ELR (cell line): ENCODE measurements around the gene ELN.

ENCODE experiments used
- DNase-seq: peaks from one replicate; pipeline ENCODE4 v3.0.0-alpha.2; 2015; ENCODE audit warnings: low read depth

Gene ELN

DNA sequence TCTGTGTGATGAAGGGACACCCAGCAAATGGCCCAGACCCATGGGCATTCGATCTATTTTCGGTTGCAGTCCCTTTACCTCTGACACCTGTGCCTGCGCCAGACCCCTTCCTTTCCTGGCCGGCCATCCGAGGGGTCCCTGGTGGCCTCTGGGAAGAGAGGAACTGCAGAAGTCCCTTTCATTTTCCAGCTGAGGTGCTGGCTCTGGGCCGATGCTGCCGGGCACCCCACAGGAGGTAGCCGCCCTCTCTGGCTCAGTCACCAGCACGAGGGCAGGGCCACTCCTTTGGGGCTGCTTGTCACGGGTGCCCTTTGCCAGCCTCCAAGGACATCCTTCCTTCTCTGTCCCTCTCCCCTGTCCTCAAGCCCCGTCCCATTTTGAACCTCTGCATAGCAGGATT is 4.2 kb upstream of the ELN start:
- no peak for DNase-seq

DNA sequence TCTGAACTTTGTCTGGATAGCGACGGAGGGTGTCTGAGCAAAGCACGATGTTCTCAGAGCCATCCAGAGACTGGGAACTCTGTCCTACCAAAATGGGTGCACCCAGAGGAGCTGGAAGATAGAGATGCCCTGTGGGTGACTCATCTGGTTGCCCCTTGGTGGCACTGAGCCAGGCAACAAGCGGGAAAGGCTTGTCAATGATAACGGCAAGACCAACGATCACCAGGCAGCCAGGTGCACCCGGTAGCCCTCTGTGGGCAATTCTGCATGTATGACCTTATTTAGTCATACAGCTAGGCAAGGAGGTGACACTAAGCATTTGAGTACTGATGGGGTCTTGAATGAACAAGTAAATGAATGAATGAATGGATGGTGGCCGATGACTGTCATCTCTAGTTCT is 2.8 kb upstream of the ELN start:
- DNase-seq = no peak

- no peak for DNase-seq
Observed at GRCh38 chr7:74025730-74026129, 2.2 kb upstream of the ELN start.

- DNase-seq = no peak
Observed at GRCh38 chr7:74026406-74026902, 1.5 kb upstream of the ELN start.

DNA sequence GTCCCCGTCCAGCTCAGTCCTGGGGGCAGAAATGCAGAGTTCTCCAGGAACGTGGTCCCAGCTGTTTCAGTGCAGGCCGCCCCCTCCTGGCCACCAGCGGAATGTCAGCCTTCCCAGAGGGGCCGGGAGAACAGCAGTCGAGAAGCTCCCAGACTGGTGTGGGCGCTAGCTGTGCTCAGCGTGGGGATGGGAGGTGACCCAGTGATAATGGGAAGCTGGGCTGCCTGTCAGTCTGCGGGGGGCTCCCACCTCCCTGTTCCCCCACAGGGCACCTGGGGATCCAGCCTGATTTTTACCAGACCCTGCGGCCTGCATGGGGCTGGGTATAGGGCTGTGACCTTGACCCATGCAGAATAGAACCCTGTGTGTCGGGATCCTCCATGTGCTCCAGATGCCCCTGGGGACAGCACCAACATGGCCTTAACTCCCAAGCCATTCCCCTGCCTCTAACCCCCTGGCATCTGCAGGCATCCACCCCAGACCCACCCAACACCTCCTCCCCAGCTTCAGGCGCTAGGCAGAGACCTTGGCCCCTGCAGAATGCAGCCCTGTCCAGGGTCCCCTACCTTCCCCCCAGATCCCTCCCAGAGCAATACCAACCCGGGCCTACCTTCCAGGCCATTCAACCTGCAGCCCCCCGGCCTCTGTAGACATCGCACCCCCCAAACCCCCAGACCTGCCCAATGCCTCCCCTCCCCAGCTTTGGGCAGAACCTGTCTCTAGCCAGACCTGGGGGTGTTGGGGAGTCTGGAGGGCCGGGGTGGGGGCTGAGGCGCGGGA is 880 bp upstream of the ELN start:
- DNase-seq = peak; percentile 62

- DNase-seq = no peak
Observed at GRCh38 chr7:74028321-74028838, 407 bp downstream of the ELN start.

GRCh38 chr7:74029089-74029785 is 1.3 kb downstream of the ELN start:
- no peak for DNase-seq

GRCh38 chr7:74029991-74030415 is 2.0 kb downstream of the ELN start:
- DNase-seq = no peak

- DNase-seq = no peak
Observed at GRCh38 chr7:74030861-74031260, 2.9 kb downstream of the ELN start.

- DNase-seq = no peak
Observed at GRCh38 chr7:74031403-74032190, 3.6 kb downstream of the ELN start.

DNA sequence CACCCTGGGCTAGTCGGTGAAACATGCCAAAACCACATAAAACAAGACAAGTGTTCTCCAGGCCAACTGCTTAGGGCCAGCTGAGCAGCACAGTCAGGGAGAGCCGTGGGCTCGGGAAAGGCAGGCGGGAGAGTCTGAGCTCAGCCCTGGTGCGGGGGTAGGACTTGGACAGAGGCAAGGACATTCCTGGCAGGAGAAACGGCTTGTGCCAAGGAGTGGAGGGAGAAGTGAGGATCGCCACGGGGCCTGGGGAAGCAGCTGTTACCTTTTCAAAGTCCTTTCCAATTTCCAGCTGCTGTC is 4.2 kb downstream of the ELN start:
- DNase-seq = no peak

DNA sequence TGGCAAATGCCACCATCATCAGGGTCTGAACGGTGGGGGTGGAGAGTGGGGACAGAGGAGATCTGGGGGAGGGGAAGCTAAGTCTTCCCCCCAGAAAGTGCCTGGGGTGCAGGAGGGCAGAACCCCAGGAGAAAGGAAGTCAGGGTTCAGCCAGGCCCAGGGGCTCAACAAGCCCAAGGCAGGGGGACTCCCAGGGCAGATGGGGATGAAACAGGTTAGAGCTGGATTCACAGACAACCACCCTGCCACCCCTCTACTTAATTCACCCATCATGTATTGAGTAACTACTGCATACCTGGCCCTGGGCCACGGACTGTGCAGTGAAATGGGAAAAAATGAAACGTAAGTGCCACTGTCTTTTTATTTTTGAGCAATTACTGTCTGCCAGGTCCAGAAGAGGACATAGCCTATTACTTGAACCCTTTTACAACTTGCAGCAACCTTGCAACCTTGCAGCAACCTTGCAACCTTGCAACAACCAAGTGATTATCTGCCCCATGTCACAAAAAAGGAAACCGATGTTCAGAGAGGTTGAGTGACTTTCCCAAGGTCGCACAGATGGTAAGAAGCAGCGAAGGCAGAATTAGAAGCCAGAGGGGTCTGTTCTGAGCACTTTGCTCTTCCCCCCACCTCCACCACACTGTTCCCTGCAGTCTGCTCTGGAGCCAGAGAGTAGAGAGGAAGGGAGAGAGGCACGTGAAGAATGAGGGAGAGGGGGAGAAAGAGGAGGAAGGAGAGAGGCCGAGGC is 4.8 kb downstream of the ELN start:
- no peak for DNase-seq

GRCh38 chr7:74033372-74034311 is 5.7 kb downstream of the ELN start:
- DNase-seq = no peak

- no peak for DNase-seq
Observed at GRCh38 chr7:74037609-74038008, 9.6 kb downstream of the ELN start.

GRCh38 chr7:74038194-74038961 is 10.4 kb downstream of the ELN start:
- no peak for DNase-seq

DNA sequence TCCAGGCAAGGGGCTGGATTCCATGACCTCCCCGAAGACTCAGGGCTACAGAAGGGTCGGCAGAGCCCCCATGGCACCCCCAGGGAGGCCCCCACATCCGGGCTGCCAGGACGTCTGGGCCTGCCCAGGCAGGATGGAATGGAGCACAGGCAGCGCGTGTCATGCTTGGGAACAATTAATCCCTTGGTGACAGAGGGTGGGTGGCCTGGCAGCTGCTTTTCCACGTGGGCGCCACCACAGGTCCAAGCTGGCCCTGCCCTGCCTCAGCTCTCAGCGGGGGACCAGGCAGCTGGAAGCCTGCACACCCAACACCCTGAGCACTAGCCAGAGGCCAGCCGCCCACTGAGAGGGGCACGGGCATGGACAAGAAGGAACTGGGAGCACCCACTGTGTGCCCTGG is 11.4 kb downstream of the ELN start:
- no peak for DNase-seq

DNA sequence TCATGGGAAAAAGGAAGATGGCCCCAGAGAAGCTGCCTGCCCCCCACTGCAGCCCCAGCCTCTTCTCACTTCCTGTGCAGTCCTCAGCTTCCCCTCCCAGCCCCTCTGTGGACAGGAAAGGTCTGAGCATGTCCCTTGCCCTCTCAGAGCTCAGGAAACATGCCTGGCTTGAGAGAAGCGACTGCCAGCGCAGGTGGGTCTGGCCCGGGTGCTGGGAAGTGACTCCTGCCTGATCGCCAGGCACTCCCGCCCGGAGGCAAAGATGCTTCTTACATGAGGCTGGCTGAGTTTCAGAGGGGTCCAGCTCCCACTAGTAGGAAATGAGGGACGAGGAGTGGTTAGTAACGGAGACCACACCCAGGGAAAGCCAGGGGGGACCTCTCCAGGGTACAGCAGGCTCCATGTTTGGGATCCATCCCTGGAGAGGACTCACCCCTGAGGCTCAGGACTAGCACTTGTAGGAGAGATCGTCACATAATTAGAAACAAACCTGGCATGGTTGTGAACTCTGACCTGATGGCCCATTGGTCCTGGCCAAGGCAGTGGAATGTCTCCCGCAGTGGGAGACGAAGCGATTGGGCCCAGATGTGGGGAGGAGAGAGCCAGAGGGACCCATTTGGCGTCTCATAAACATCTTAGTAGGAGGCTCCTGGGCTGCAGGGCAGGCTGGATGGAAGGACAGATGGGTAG is 12.3 kb downstream of the ELN start:
- no peak for DNase-seq

GRCh38 chr7:74040791-74041520 is 13.0 kb downstream of the ELN start:
- no peak for DNase-seq
